B cell (primary cell): ENCODE data around the gene PPP1R16B. TPM values are rescaled to one million over a fixed set of nuclear protein-coding genes. Genes with fewer than 3 reads are reported as not detected.

Source experiments
- ATAC-seq: fragments of 200-7000 bp; cut with Tn5 transposase; one replicate; pipeline ENCODE4 v1.10.0; 2021; ENCODE audit warnings: low read depth, mild to moderate bottlenecking, moderate number of reproducible peaks, moderate library complexity
- CTCF ChIA-PET: fragments of 350-600 bp; sonication (Branson Sonifier 250); formaldehyde crosslinking; loops from one replicate; lab custom pipeline; 2021; ENCODE audit warnings: antibody characterized with exemption, inconsistent platforms; lab: Charles Lee
- POLR2A ChIA-PET: fragments of 350-600 bp; sonication (Branson Sonifier 250); formaldehyde crosslinking; loops from one replicate; lab custom pipeline; 2021; ENCODE audit warnings: antibody characterized with exemption; lab: Charles Lee
- DNase-seq: peaks from one replicate; pipeline ENCODE4 v3.0.0; 2013
- H2AFZ ChIP-seq: 2 replicates; pipeline ENCODE4 v1.6.1; 2012; ENCODE audit warnings: mild to moderate bottlenecking, low read depth, low read length; ENCODE audit not compliant: insufficient read depth, poor library complexity, severe bottlenecking
- H3K27ac ChIP-seq, 2 donors: 1 replicate in 1 of 2; 2 replicates in 1 of 2; pipeline ENCODE4 v1.5.1; 2012 to 2013; ENCODE audit warnings: low read length in 2 of 2, mild to moderate bottlenecking in 2 of 2, moderate library complexity in 1 of 2
- H3K27me3 ChIP-seq, 4 experiments: fragments of 200-600 bp in 1 of 4; sonication (generic) in 1 of 4; replicated peaks in 1 of 4; 1 replicate in 2 of 4; 2 replicates in 2 of 4; pipeline versions ENCODE4 v1.6.1 to v1.7.0; 2013 to 2016; ENCODE audit warnings: low read length in 3 of 4, mild to moderate bottlenecking in 2 of 4, mixed read lengths in 1 of 4, moderate library complexity in 1 of 4; ENCODE audit not compliant: insufficient read depth in 4 of 4, control insufficient read depth in 3 of 4; ENCODE audit errors: control extremely low read depth in 1 of 4
- H3K36me3 ChIP-seq, 2 experiments: replicated peaks in 1 of 2; 1 replicate in 1 of 2; 2 replicates in 1 of 2; pipeline versions ENCODE4 v1.6.1 to v1.7.1; 2013; ENCODE audit warnings: low read length in 1 of 2; ENCODE audit not compliant: insufficient read depth in 2 of 2, control insufficient read depth in 1 of 2; ENCODE audit errors: control extremely low read depth in 1 of 2, extremely low read depth in 1 of 2
- H3K4me1 ChIP-seq, 2 donors: fragments of 200-600 bp in 1 of 2; sonication (generic) in 1 of 2; 1 replicate in 1 of 2; 2 replicates in 1 of 2; pipeline versions ENCODE4 v1.5.1 to v1.6.1; 2013 to 2017; ENCODE audit warnings: low read length in 2 of 2; ENCODE audit not compliant: control insufficient read depth in 2 of 2, insufficient read depth in 2 of 2
- H3K4me2 ChIP-seq: replicated peaks from 2 replicates; pipeline ENCODE3; 2012; ENCODE audit warnings: mild to moderate bottlenecking, low read depth, low read length; ENCODE audit not compliant: poor library complexity, severe bottlenecking
- H3K4me3 ChIP-seq, 5 experiments: fragments of 200-600 bp in 1 of 5; sonication (generic) in 1 of 5; 1 replicate in 3 of 5; 2 replicates in 2 of 5; pipeline versions ENCODE4 v1.5.1 to v1.7.0; 2011 to 2016; ENCODE audit warnings: low read length in 4 of 5, mild to moderate bottlenecking in 4 of 5, low read depth in 2 of 5, control low read depth in 1 of 5, moderate library complexity in 1 of 5; ENCODE audit not compliant: insufficient read depth in 1 of 5; ENCODE audit errors: control extremely low read depth in 1 of 5, extremely low read depth in 1 of 5
- H3K79me2 ChIP-seq: fragments of 200-600 bp; sonication (generic); one replicate; pipeline ENCODE4 v1.6.0; 2016; ENCODE audit warnings: low read length; ENCODE audit not compliant: control insufficient read depth, insufficient read depth
- H3K9ac ChIP-seq: fragments of 200-600 bp; sonication (generic); 2 replicates; pipeline ENCODE4 v1.6.1; 2017; ENCODE audit warnings: mild to moderate bottlenecking, low read length, moderate library complexity
- H3K9me3 ChIP-seq, 3 donors: one replicate each; pipeline versions ENCODE4 v1.6.1 to v1.7.1; 2013; ENCODE audit warnings: low read length in 2 of 3; ENCODE audit not compliant: control insufficient read depth in 2 of 3, insufficient read depth in 1 of 3; ENCODE audit errors: control extremely low read depth in 1 of 3
- H4K20me1 ChIP-seq: 2 replicates; pipeline ENCODE4 v1.6.0; 2012; ENCODE audit warnings: mild to moderate bottlenecking, low read length; ENCODE audit not compliant: insufficient read depth, control insufficient read depth, poor library complexity, severe bottlenecking
- H3K27ac Mint-ChIP-seq: one replicate; pipeline ENCODE4 v1.8.0; 2021; ENCODE audit warnings: mixed read lengths
- H3K27me3 Mint-ChIP-seq: one replicate; pipeline ENCODE4 v1.8.0; 2021; ENCODE audit warnings: mixed read lengths
- H3K4me1 Mint-ChIP-seq: one replicate; pipeline ENCODE4 v1.8.0; 2021; ENCODE audit warnings: mixed read lengths
- H3K4me3 Mint-ChIP-seq: one replicate; pipeline ENCODE4 v1.8.0; 2021; ENCODE audit warnings: mixed read lengths
- H3K9me3 Mint-ChIP-seq: one replicate; pipeline ENCODE4 v1.8.0; 2022; ENCODE audit warnings: mixed read lengths; ENCODE audit not compliant: insufficient read depth
- EZH2 ChIP-seq: IDR thresholded peaks from 2 replicates; pipeline ENCODE4 v1.6.1; 2012; ENCODE audit warnings: borderline replicate concordance, low read depth, mild to moderate bottlenecking, moderate library complexity, low read length; ENCODE audit not compliant: insufficient read depth, poor library complexity, severe bottlenecking
- WGBS: methylation state at CpG from one replicate; pipeline ENCODE4 v1.1.5; 2013; ENCODE audit warnings: missing lambda C conversion rate; ENCODE audit not compliant: insufficient coverage; 5-methylcytosine and 5-hydroxymethylcytosine counted together
- intact Hi-C: fragments of 100-400 bp; cut with micrococcal nuclease; formaldehyde crosslinking; loops from one replicate; pipeline ENCODE4 v1.10.0; 2022
- polyA plus RNA-seq: library from polyadenylated mRNA; depleted of rRNA; stranded (reverse); fragments of >200 nt; gene quantifications from 2 replicates; pipeline ENCODE4 v1.2.3, GENCODE V29; 2012
- total RNA-seq, 2 donors: library from RNA; stranded (reverse); fragments of 120-200 nt in 1 of 2; gene quantifications; 1 replicate in 1 of 2; 2 replicates in 1 of 2; pipeline versions ENCODE4 v1.2.3 to v1.2.4, GENCODE V29; 2013 to 2022
- TF ChIP-seq, protein P1 (sequence below): fragments of 200-600 bp; IDR thresholded peaks from one replicate; pipeline ENCODE4 v1.8.0; 2022; ENCODE audit warnings: antibody characterized with exemption, mild to moderate bottlenecking

The PPP1R16B gene
- total and polyA plus RNA-seq, 2 donors (not counting 1 experiment from before 2014, with no cell fraction given): 58.8 to 108 TPM

- peaks cover 45% of the 10 kb centered on the region for H4K20me1 ChIP-seq
- H3K9me3 ChIP-seq: peaks cover 0 to 4% (median 4%) of the 10 kb centered on the region in 3 donors
- POLR2A ChIA-PET: no interaction called here
- intact Hi-C loops: no loop called here
- no peaks in the 10 kb centered on the region for H3K27me3 ChIP-seq
- Mint-ChIP-seq H3K27ac (peak overlapping the region; percentile 61), H3K27me3 (no peaks in the 10 kb centered on the region), H3K9me3 (no peaks in the 10 kb centered on the region), H3K4me3 (no peak overlapping the region), H3K4me1 (peaks cover 40% of the 10 kb centered on the region)
- H3K27ac ChIP-seq: peak overlapping the region in 1 of 2 donors; percentile 53
- ATAC-seq: no peak
- peaks cover 22 to 33% of the 10 kb centered on the region in 2 donors for H3K4me1 ChIP-seq
- no peak for DNase-seq
- H2AFZ ChIP-seq: no peak overlapping the region
- CTCF ChIA-PET: interaction anchor here (1.2 to 6.6 kb wide), 9 partner anchors 10 to 237 kb away, joined by 3 to 141 read pairs (median 6); partner anchors contain the start of genes DHX35 and PPP1R16B
- peaks cover 85% of the 10 kb centered on the region for H3K79me2 ChIP-seq
- peaks cover 2 to 65% of the 10 kb centered on the region in 2 experiments for H3K36me3 ChIP-seq
- no peak overlapping the region for H3K4me2 ChIP-seq
- TF ChIP-seq, protein P1, sequence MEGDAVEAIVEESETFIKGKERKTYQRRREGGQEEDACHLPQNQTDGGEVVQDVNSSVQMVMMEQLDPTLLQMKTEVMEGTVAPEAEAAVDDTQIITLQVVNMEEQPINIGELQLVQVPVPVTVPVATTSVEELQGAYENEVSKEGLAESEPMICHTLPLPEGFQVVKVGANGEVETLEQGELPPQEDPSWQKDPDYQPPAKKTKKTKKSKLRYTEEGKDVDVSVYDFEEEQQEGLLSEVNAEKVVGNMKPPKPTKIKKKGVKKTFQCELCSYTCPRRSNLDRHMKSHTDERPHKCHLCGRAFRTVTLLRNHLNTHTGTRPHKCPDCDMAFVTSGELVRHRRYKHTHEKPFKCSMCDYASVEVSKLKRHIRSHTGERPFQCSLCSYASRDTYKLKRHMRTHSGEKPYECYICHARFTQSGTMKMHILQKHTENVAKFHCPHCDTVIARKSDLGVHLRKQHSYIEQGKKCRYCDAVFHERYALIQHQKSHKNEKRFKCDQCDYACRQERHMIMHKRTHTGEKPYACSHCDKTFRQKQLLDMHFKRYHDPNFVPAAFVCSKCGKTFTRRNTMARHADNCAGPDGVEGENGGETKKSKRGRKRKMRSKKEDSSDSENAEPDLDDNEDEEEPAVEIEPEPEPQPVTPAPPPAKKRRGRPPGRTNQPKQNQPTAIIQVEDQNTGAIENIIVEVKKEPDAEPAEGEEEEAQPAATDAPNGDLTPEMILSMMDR: no peak
- TF ChIP-seq EZH2: no peak
- no peak overlapping the region for H3K4me3 ChIP-seq
- no peak overlapping the region for H3K9ac ChIP-seq
Observed at GRCh38 chr20:38896009-38896594, 90.6 kb downstream of the PPP1R16B start.

DNA sequence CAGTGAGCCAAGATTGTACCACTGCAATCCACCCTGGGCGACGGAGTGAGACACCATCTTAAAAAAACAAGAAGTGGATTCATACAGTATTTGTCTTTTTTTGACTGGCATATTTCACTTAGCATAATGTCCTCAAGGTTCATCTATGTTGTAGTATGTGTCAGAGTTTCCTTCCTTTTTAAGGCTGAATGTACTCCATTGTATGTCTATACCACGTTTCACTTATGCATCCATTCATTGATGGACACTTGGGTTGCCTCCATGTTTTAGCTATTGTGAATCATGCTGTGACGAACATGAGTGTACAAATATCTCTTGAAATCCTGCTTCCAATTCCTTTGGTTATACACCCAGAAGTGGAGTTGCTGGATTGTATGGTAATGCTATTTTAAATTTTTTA, 91.8 kb downstream of the PPP1R16B start:
- ChIA-PET POLR2A (no interaction called here), CTCF (interaction anchor here (1.4 to 1.7 kb wide), 2 partner anchors 11 to 36 kb away, joined by 3 to 4 read pairs; no protein-coding TSS in a partner anchor)
- peaks cover 52% of the 10 kb centered on the region for H4K20me1 ChIP-seq
- no peaks in the 10 kb centered on the region for H3K27me3 ChIP-seq
- H3K36me3 ChIP-seq: peaks cover 4 to 73% of the 10 kb centered on the region in 2 experiments
- H3K9me3 Mint-ChIP-seq: no peaks in the 10 kb centered on the region
- peaks cover 81% of the 10 kb centered on the region for H3K79me2 ChIP-seq
- no peak overlapping the region for H2AFZ ChIP-seq
- intact Hi-C loops: no loop called here
- no peak overlapping the region for H3K4me3 Mint-ChIP-seq
- H3K9ac ChIP-seq: no peak overlapping the region
- H3K27ac ChIP-seq: peak overlapping the region in 1 of 2 donors; percentile 16
- peaks cover 33% of the 10 kb centered on the region for H3K4me1 Mint-ChIP-seq
- H3K27me3 Mint-ChIP-seq: no peaks in the 10 kb centered on the region
- DNase-seq (no peak), ATAC-seq (no peak)
- no CpG with 5 or more reads among the region's 4 CpGs for WGBS
- H3K9me3 ChIP-seq: peaks cover 0 to 4% (median 4%) of the 10 kb centered on the region in 3 donors
- no peak overlapping the region for H3K4me3 ChIP-seq
- no peak overlapping the region for H3K27ac Mint-ChIP-seq
- H3K4me1 ChIP-seq: peaks cover 15 to 22% of the 10 kb centered on the region in 2 donors
- no peak overlapping the region for H3K4me2 ChIP-seq
- TF ChIP-seq, protein P1: no peak
